Gastroesophageal sphincter (tissue), 3 donors: ENCODE measurements around the gene RANGAP1.

Source experiments
- POLR2A ChIP-seq, 2 donors: fragments of 450-650 bp; IDR thresholded peaks; one replicate each; pipeline ENCODE4 v1.6.1; 2017; ENCODE audit warnings: antibody characterized with exemption in 2 of 2, mild to moderate bottlenecking in 2 of 2, moderate library complexity in 1 of 2
- TF ChIP-seq, protein P1 (sequence below), 4 experiments: fragments of 200-600 bp in 2 of 4; fragments of 450-650 bp in 2 of 4; sonication (generic) in 1 of 4; IDR thresholded peaks; one replicate each; pipeline ENCODE4 v1.5.1; 2017 to 2019; ENCODE audit warnings: antibody characterized with exemption in 4 of 4, mild to moderate bottlenecking in 2 of 4, moderate library complexity in 2 of 4

DNA sequence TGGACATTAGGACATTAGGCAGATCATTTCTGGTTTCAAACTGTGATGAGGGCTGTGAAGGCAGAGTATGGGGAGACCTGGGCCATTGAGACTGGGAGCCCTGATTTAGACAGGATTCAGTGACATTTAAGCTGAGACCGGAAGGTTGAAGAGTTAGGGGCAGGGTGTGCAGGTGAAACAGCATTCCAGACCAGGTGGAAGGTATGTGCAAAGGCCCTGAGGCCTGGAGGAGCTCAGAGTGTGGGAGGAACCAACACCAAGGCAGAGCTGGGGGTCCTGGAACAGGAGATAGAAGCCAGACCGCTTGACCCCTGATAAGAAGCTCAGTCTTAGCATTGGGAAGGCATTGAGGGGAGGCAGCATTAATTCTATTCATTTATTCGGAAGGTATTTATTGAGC lies 47.8 kb upstream of the RANGAP1 start:
- TF ChIP-seq, protein P1, sequence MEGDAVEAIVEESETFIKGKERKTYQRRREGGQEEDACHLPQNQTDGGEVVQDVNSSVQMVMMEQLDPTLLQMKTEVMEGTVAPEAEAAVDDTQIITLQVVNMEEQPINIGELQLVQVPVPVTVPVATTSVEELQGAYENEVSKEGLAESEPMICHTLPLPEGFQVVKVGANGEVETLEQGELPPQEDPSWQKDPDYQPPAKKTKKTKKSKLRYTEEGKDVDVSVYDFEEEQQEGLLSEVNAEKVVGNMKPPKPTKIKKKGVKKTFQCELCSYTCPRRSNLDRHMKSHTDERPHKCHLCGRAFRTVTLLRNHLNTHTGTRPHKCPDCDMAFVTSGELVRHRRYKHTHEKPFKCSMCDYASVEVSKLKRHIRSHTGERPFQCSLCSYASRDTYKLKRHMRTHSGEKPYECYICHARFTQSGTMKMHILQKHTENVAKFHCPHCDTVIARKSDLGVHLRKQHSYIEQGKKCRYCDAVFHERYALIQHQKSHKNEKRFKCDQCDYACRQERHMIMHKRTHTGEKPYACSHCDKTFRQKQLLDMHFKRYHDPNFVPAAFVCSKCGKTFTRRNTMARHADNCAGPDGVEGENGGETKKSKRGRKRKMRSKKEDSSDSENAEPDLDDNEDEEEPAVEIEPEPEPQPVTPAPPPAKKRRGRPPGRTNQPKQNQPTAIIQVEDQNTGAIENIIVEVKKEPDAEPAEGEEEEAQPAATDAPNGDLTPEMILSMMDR (IDR thresholded peaks at IDR 0.05), result no peak
- TF ChIP-seq POLR2A (IDR thresholded peaks at IDR 0.05), result no peak
